AG04450 (cell line): ENCODE results near the gene CAMSAP2. TPM values are rescaled to one million over a fixed set of nuclear protein-coding genes. Genes with fewer than 3 reads are reported as not detected.
A peak's percentile ranks its signal among the peaks of the same experiment; 100 is the strongest.

Source experiments
- CTCF ChIA-PET: fragments of 300-600, 350-600 bp; formaldehyde crosslinking; extraction: SDS; loops from one replicate; lab custom pipeline; 2022; ENCODE audit warnings: antibody characterized with exemption, inconsistent platforms; lab: Charles Lee
- POLR2A ChIA-PET: fragments of 350-600 bp; formaldehyde crosslinking; extraction: SDS; loops from one replicate; lab custom pipeline; 2021; ENCODE audit warnings: antibody characterized with exemption, inconsistent platforms; lab: Yijun Ruan, JAX
- DNase-seq: peaks from one replicate; pipeline ENCODE4 v3.0.0-alpha.2; 2011; ENCODE audit warnings: low read depth, low spot score
- H3K27ac ChIP-seq: one replicate; pipeline ENCODE4 v1.5.1; 2012; ENCODE audit warnings: low read depth, low read length, control low read depth
- H3K27me3 ChIP-seq: one replicate; pipeline ENCODE4 v1.6.0; 2012; ENCODE audit warnings: low read length; ENCODE audit not compliant: control insufficient read depth, insufficient read depth
- H3K4me3 ChIP-seq: 2 replicates; pipeline ENCODE4 v1.5.1; 2011; ENCODE audit warnings: mild to moderate bottlenecking, low read depth, low read length, control low read depth
- H3K9me3 ChIP-seq: 2 replicates; pipeline ENCODE4 v1.5.1; 2012; ENCODE audit warnings: low read length; ENCODE audit not compliant: control insufficient read depth, insufficient read depth
- polyA plus RNA-seq: library from polyadenylated mRNA; depleted of rRNA; stranded (reverse); fragments of >200 nt; gene quantifications from 2 replicates; pipeline ENCODE4 v1.2.3, GENCODE V29; 2011
- TF ChIP-seq, protein P1 (sequence below): IDR thresholded peaks from 2 replicates; pipeline ENCODE4 v1.5.1; 2011; ENCODE audit warnings: low read depth, low read length, control low read depth, inconsistent platforms

CAMSAP2 gene
- polyA plus RNA-seq, 1 experiment: 24.2 TPM

DNA sequence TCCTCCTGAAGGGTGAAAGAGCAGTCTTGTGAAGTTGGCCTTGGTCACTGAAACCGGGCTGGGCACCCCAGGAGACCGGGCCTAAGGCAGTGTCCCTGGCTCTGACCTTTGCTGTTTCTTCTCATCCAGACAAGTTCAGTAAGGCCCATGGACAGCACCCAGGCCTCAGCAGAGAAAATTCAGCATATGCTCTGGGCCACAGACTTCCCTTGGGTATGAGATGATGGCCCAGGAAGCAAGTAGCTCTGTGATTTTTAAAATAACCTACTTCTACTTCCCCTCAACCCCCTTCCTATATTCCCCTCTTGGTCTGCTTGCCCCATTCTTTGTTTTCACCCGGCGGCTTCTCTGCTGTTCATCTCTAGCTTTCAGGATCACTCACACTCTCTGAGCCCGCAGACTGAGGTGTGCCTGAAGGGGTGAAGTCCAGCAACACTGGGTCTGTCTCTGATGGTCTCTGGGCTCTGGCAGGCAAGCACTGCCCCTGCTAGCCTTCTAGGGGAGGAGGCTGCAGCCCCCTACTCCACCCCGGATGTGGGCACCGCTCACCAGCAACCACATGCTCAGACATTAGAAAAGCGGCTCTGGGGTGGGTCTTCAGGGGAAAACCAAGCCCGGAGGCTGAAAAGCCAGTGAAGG lies 131.2 kb downstream of the CAMSAP2 start:
- Histone ChIP-seq H3K27ac (no peak overlapping the region), H3K27me3 (peaks cover 37% of the 10 kb centered on the region), H3K9me3 (peaks cover 3% of the 10 kb centered on the region; the same call in 1 of the 2 replicates), H3K4me3 (no peak overlapping the region)
- no peak for DNase-seq
- ChIA-PET CTCF (no interaction called here), POLR2A (no interaction called here)
- TF ChIP-seq, protein P1, sequence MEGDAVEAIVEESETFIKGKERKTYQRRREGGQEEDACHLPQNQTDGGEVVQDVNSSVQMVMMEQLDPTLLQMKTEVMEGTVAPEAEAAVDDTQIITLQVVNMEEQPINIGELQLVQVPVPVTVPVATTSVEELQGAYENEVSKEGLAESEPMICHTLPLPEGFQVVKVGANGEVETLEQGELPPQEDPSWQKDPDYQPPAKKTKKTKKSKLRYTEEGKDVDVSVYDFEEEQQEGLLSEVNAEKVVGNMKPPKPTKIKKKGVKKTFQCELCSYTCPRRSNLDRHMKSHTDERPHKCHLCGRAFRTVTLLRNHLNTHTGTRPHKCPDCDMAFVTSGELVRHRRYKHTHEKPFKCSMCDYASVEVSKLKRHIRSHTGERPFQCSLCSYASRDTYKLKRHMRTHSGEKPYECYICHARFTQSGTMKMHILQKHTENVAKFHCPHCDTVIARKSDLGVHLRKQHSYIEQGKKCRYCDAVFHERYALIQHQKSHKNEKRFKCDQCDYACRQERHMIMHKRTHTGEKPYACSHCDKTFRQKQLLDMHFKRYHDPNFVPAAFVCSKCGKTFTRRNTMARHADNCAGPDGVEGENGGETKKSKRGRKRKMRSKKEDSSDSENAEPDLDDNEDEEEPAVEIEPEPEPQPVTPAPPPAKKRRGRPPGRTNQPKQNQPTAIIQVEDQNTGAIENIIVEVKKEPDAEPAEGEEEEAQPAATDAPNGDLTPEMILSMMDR: no peak

GRCh38 chr1:200872446-200873115 lies 133.9 kb downstream of the CAMSAP2 start, which contains the start of gene GPR25:
TSS of gene GPR25 (plus strand) at chr1:200872981. CDS start at chr1:200873038, 57 bp downstream.
- peak within 1 kb of the TSS; percentile 25; the same call in 1 of the 2 replicates for H3K4me3 ChIP-seq
- no peak for DNase-seq
- ChIA-PET CTCF (no interaction called here), POLR2A (no interaction called here)
- peaks cover 3% of the 10 kb centered on the region; the same call in 1 of the 2 replicates for H3K9me3 ChIP-seq
- TF ChIP-seq, protein P1: no peak
- no peak within 1 kb of the TSS for H3K27ac ChIP-seq
- peaks cover 61% of the 10 kb centered on the region for H3K27me3 ChIP-seq

- CTCF ChIA-PET: no interaction called here
- no peak for DNase-seq
- peak overlapping the region; percentile 25; the same call in 1 of the 2 replicates for H3K4me3 ChIP-seq
- no peak overlapping the region for H3K27ac ChIP-seq
- peaks cover 3% of the 10 kb centered on the region; the same call in 1 of the 2 replicates for H3K9me3 ChIP-seq
- TF ChIP-seq, protein P1: no peak
- POLR2A ChIA-PET: no interaction called here
- peaks cover 64% of the 10 kb centered on the region for H3K27me3 ChIP-seq
Measured at GRCh38 chr1:200873116-200873670, 134.5 kb downstream of the CAMSAP2 start.

DNA sequence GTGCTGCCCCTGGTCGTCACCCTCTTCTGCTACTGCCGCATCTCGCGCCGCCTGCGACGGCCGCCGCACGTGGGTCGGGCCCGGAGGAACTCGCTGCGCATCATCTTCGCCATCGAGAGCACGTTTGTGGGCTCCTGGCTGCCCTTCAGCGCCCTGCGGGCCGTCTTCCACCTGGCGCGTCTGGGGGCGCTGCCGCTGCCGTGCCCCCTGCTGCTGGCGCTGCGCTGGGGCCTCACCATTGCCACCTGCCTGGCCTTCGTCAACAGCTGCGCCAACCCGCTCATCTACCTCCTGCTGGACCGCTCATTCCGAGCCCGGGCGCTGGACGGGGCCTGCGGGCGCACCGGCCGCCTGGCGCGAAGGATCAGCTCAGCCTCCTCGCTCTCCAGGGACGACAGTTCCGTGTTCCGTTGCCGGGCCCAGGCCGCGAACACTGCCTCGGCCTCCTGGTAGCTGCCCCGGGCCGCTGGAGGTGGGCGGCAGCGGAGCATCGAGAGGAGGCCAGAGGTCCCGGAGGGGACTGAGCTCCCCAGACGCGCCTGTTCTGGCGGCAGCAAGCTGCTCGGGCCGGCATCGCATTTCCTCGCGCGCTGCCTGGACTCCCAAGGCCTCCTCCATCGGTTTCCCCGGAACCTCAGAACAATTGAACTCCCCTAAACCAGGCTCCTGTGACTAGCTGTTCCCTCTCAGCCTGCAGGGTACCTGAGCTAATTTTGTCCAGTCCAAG lies 135.1 kb downstream of the CAMSAP2 start:
- H3K4me3 ChIP-seq: peak overlapping the region; percentile 25; the same call in 1 of the 2 replicates
- H3K27ac ChIP-seq: no peak overlapping the region
- peaks cover 67% of the 10 kb centered on the region for H3K27me3 ChIP-seq
- no peak for DNase-seq
- TF ChIP-seq, protein P1: no peak
- H3K9me3 ChIP-seq: peaks cover 3% of the 10 kb centered on the region; the same call in 1 of the 2 replicates
- ChIA-PET CTCF (no interaction called here), POLR2A (no interaction called here)
